Endometrial microvascular endothelial cells (primary cell): ENCODE measurements around the gene RUNX3. TPM values are rescaled to one million over a fixed set of nuclear protein-coding genes. Genes with fewer than 3 reads are reported as not detected.

ENCODE experiments used
- in situ Hi-C: cut with HindIII; loops from 2 replicates; pipeline ENCODE4 v1.10.0; 2017; ENCODE audit warnings: low sequenced_read_pairs, low pct_unique_long_range_greater_than_20kb; ENCODE audit errors: inconsistent ontology term
- total RNA-seq: library from RNA; depleted of rRNA; stranded (reverse); fragments of >200 nt; gene quantifications from one replicate; pipeline ENCODE4 v1.2.3, GENCODE V29; 2015; ENCODE audit errors: inconsistent ontology term

The RUNX3 gene
- total RNA-seq, 1 donor from 2014 or later: not detected

GRCh38 chr1:24875257-24875656, 54.8 kb downstream of the RUNX3 start:
- in situ Hi-C loops: no loop called here

DNA sequence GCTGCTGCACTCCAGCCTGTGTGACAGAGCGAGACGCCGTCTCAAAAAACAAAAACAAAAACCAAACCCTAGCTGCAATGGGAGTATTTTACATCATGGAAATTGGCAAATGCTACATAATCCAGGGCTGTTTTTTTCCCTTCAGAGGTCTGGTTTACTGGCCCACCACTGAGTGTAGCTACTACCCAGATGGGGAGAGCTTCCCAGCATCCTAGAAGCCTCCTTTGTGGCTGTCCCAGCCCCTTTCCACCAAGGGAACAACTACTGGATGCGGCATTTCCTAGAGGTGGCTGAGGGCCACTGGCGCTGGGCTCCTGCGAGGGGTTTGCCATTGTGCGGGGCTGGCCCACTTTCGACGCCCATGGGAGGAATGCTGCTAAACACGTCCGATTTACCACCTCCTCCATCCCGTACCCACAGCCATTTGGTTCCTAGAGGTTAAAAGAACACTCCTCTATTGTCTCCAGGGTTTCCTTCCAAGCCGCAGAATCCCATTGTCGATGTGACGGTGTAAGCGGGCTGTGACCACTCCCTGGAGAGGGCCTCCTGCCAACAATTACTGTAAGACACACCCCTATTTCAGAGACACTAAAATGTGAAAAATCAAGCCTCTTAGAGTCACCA, 55.4 kb downstream of the RUNX3 start:
- in situ Hi-C loops: no loop called here

- in situ Hi-C loops: no loop called here
Measured at GRCh38 chr1:24874056-24874455, 56.0 kb downstream of the RUNX3 start.

GRCh38 chr1:24873148-24873547, 56.9 kb downstream of the RUNX3 start:
- in situ Hi-C loops: no loop called here

- in situ Hi-C loops: no loop called here
Measured at GRCh38 chr1:24872061-24872850, 57.8 kb downstream of the RUNX3 start.

- in situ Hi-C loops: no loop called here
Measured at GRCh38 chr1:24871306-24871901, 58.7 kb downstream of the RUNX3 start.

GRCh38 chr1:24870551-24871195, 59.4 kb downstream of the RUNX3 start:
- in situ Hi-C loops: no loop called here

GRCh38 chr1:24868016-24868875, 61.8 kb downstream of the RUNX3 start:
- in situ Hi-C loops: no loop called here

DNA sequence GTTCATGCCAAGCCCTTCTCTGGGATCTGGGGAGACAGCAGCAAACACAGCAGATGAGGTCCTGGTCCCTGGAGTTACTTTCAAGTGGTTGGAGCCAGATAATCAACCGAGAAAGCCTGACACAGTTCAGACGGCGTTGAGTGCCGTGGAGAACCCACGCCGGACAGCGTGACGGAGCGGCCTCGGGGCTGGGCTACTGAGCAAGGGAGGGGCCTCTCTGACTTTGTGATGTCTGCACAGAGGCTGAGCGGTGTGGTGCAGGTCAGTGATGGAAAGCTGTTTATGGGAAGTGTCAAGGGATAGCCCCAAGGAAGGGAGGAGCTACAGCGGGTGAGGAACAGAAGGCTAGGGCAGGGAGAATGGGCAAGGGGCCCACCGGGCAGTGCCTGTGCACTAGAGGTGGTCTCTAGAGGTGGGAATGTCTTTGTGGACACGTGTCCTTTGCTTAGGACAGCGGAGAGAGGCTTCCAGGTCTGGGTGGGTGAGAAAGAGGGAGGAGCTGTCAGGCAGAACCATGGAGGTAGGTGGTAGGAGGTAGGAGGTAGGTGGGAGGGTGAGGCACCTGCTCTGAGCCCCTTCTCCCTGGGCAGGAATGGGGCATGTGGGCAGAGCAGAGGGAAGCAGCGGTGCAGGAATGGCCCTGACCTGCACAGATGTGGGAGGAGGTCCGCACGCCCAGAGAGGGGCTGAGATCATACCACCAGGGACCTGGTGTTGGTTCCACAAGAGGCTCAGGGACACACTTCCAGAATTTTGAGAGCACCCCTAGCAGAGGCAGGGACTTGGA, 62.8 kb downstream of the RUNX3 start:
- in situ Hi-C loops: no loop called here

DNA sequence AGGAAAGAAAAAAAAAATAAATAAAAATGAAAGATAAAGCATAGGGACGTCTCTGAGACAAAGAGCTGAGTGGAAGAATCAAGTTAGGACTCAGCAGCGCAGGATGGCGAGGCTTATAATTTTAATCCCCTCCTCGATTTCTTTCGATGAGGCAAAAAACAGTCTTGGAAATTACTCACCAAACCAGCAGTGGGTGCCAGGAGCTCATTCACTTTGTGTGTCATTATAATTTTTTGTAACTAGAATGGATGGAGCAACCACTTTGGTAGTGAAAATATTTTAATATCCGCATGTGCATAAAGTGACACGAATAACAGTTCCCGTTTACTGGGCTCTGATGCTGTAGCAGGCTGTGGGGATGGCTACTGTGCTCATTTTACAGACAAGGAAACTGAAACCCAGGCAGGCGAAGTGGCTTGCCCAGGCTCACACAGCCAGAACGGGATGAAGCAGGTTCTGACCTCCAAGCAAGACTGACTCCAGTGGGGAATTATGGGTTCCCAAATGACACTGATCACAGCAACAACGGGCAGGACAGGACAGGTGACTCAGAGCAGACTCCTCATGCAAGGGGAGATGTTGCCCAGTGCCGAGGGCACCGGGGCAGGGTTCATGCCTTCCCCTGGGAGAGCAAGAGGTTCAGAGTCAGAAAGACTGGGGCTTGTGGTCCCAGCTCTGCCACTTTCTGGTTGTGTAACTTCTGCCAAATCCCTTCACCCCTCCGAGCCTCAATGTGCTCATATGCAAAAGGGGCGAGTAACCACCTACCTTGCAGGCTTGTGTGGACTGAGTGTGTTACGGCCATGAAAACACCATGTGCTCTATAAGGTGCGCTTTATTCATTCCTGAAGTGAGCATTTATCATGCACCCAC, 63.6 kb downstream of the RUNX3 start:
- in situ Hi-C loops: no loop called here

- in situ Hi-C loops: no loop called here
Measured at GRCh38 chr1:24865587-24865986, 64.5 kb downstream of the RUNX3 start.

GRCh38 chr1:24865168-24865567, 64.9 kb downstream of the RUNX3 start:
- in situ Hi-C loops: no loop called here

DNA sequence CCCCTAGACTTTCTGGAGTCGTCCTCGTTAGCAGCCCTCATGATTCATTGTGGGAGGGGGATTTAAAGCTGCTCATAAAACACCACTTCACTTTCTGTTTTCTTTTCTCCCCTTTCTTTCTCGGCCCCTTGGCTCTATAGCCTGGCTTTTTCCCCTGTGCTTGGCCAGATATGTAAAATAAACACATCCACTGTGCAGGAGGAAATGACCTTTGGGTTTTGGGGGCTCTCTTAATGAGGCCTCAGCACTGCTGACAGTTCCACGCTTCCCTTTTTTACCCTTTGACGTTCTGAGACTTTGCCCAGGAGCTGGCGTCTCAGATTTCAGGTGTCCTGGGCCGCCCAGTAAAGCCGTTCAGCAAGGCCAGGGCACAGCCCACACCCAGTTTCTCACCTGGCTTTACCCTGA, 65.7 kb downstream of the RUNX3 start:
- in situ Hi-C loops: no loop called here

DNA sequence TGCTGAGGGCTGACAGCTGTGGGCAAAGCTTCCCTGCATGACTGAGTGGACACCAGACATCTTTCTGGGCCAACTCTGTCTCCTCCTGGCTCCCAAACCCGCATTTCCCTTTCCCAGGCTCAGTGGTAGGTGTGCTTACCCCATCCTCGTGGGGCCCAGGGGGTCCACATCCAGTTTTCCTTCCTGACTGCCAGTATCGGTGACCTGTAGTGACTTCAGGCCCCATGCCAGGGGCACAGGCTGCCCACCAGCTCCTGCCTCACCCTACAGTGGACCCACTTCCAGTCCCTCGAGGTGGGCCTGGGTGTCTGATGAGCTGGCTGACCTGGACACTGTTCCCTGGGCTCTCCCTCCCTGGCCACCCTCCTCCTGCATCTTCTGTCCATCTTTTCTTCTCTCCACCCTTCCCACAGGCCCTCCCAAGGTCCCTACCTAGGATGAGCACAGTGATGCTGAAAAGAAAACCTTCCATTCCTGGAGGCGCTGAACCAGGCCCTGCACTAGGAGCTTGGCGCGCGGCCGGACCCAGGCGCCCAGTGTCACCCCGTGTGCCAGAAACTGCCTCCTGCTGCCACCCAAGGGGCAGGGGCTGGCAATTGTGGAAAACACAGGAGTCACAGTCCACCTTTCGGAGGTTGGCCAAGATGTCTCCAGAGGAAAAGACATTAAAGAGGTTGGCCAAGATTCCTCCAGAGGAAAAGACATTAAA, 67.1 kb downstream of the RUNX3 start:
- in situ Hi-C loops: no loop called here

GRCh38 chr1:24861821-24862727, 68.0 kb downstream of the RUNX3 start:
- in situ Hi-C loops: no loop called here

GRCh38 chr1:24860841-24861240, 69.2 kb downstream of the RUNX3 start:
- in situ Hi-C loops: no loop called here
